DMS79 treated with DMSO at 0.1 percent for 48 hours (cell line): ENCODE measurements around the gene CLHC1.
"Not testable (repeated sequence)": the region's sequence is repeated elsewhere in the genome, so short reads cannot be mapped to it uniquely, and the experiment has no call there.

ENCODE experiments used
- DNase-seq: peaks from one replicate; lab custom pipeline; 2025; lab: John Stamatoyannopoulos, UW

Gene CLHC1

DNA sequence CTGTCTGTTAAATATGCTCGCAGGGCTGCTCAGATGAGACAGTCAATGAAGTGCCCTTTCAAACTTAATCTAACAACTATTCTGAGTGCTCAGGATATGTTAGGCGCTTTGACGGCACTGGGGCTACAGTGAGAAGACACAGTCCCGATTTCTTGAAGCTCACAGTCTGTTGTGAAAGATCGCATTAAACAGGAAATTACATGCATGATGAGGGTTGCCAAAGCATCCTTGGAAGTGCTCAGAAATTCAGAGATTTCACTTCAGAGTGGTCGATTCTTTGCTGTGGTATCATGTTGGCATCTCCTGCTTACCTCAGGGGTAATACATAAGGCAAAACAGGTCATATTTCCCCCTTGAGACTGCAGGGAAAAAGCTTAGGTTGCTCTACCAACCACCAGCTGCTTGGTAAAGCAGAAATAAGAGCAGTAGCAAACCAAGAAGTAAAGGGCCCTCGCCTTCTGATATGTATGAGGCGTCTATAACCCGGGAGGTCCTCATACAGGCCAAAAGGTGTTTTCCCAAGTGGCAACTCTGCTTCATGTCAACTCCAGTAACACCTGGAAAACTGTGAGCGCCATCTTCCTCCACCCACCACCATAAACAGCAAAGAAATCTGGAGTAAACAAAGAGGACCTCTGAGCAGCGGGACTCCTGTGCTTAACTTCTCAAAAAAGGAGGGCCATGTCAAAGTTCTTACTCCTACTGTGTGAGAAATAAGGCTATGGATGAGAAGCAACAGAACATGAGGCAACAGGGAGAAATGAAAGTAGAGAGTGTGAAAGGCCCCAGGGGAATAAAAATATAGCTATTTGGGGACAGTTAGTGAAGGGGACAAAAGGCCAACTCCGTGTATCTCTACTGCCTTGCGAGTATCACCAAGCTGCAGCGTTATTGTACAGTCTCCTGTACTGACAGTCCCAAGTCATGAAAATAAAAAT lies 79.3 kb downstream of the CLHC1 start:
- no peak for DNase-seq

DNA sequence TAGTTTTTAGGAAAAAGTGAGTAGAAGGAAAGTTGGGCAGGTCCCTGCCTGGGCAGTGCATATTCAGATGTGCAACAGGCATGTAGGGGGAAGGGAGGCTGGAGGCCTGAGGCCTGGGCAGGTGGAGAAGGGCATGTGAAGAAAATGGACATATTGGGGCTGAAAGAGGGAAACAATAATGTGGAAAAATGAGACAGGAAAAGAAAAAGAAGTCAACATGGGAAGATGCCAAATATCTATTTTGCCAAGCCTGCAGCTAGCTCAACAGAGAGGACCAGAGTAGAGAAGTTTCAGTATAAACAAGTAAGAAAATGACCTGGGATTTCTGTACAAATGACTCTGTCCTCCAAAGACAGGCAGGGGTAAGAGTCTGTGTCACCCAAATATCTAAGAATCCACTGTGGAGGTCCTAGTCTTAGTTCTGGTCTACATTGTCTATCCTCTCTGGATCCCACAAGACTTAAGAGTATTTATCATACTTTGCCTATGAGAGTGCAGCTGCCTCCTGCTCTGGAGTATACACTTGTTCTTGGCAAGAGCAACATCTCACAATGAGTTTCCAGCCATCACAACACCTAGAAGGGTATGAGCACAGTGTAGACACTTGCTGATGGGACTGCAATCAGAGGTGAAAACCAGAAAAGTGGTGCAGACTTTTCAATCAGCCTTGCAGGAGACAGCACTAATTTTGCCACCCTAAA lies 80.2 kb downstream of the CLHC1 start:
- DNase-seq: no peak

DNA sequence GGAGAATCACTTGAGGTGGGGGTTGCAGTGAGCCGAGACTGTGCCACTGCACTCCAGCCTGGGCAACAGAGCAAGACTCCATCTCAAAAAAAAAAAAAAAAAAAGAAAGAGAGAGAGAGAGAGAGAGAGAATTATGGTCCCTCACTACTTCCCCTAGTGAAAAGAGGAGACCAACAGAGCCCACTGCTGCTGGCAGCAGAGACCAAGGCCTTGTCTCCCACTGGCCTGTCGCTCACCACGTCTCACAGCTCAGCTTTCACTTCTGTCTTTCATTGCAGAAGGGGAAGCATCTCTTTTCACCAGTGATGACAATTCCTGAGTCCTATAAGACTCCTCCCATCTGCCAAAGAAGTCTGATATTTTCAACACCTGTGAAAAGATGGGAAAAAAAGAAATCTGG lies 81.3 kb downstream of the CLHC1 start:
- no peak for DNase-seq

- no peak for DNase-seq
These were observed 83.8 kb downstream of the CLHC1 start for GRCh38 chr2:55148269-55148668.

- no peak for DNase-seq
These were observed 84.6 kb downstream of the CLHC1 start for GRCh38 chr2:55147531-55147930.

DNA sequence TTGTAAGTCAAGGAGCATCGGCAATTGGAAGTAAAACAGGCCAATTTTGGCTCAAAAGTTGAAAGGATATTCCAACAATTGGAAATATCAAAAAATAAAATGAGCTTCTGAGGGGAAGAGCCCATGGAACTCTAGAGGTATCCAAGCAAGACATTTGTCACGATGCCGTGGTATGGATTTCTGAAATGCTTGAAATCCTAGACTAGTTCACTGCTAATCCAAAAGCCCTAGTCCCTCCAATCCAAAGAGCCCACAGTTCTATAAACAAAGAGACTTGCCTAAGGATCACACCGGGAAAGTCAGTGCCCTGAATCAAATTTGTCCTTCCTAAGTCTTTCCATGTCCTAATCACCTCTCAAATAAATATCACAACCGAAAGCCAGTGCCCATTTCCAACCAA lies 85.1 kb downstream of the CLHC1 start:
- DNase-seq: no peak

DNA sequence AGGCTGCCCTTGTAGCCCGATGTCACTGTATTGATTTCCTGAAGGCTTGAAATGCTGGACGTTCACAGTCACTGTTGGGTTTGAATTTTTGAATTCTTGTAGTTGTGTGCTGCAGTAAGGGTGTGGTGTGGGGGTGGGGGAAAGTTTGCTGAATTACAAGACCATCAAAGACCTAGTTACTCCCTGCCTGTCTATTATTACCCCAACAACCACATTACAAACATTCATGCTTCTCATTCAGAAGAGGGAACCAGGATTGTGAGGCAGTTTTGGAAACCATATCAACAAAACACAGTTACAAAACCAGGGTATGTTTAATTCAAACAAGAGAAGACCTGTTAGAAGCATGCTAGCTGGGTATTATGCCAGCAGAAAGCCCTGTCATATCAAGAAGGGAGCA lies 85.8 kb downstream of the CLHC1 start:
- no peak for DNase-seq

DNA sequence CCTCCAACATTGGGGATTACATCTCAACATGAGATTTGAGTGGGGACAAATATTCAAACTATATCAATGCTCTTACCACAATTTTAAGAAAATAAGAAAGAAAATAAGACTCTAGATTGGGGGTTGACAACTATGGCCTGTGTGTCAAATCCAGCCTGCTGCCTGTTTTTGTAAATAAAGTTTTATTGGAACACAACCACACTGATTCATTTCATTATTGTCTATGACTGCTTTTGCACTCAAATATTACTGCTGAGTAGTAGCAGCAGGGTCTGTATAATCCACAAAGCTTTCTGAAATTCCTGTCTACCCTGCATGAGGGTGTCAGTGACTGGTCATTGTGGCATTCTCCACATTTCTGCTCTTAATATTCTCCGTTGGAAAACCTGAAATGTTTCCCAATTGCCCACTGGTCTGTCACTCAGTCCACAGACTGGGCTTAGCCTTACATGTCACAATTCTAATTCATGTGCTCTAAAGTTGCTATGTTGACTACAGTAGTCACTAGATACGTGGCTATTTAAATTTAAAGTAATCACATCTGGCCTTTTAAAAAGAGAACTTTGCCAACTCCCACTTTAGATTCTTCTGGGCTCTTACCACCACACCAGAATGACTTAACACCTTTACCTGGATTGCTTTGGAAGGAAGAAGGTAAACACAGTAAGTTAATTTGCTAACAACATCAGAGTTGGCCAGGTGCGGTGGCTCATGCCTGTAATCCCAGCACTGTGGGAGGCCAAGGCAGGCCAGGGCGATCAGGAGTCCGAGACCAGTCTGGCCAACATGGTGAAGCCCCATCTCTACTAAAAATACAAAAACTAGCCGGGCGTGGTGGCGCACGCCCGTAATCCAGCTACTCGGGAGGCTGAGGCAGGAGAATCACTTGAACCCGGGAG lies 86.9 kb downstream of the CLHC1 start:
- DNase-seq: no peak

- not testable (repeated sequence) for DNase-seq
These were observed 88.4 kb downstream of the CLHC1 start for GRCh38 chr2:55143706-55144105.

DNA sequence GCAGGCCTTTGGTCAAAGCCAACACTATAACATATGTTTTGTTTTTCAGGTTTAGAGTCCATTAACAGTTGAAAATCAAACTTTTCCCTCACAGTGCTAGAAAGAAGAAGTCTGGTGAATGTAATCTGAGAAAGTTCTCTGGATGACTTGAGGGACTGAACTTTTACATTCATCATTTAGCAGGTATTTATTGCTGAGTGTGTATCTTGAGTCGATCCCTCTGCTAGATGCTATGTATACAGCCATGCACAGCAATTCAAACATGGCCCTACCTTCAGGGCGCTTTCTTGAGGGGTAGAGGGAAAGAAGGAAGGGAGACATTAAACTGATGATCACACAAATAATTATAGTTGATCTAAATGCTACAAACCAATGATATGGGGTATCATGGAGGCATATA lies 89.6 kb downstream of the CLHC1 start:
- no peak for DNase-seq

- no peak for DNase-seq
These were observed 90.3 kb downstream of the CLHC1 start for GRCh38 chr2:55141572-55142413.

- no peak for DNase-seq
These were observed 91.5 kb downstream of the CLHC1 start for GRCh38 chr2:55140316-55141219.

GRCh38 chr2:55139305-55139704 lies 92.8 kb downstream of the CLHC1 start:
- no peak for DNase-seq

DNA sequence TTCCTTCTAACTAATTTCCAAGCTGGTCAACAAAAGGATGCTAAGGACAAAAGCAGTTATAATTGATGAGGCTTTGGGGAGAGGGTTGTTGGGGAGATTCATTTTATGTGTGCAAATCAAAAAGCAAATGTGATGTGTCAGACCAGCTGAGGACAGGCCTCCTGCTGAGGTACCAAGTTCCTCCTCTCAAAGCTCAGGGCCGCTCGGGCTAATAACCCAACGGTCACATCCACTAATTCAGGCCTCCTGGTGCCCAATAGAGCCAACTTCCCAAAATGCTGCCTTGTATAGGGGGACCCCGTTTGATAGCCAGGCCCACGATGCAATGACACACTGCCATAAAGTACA lies 93.2 kb downstream of the CLHC1 start:
- DNase-seq: no peak

DNA sequence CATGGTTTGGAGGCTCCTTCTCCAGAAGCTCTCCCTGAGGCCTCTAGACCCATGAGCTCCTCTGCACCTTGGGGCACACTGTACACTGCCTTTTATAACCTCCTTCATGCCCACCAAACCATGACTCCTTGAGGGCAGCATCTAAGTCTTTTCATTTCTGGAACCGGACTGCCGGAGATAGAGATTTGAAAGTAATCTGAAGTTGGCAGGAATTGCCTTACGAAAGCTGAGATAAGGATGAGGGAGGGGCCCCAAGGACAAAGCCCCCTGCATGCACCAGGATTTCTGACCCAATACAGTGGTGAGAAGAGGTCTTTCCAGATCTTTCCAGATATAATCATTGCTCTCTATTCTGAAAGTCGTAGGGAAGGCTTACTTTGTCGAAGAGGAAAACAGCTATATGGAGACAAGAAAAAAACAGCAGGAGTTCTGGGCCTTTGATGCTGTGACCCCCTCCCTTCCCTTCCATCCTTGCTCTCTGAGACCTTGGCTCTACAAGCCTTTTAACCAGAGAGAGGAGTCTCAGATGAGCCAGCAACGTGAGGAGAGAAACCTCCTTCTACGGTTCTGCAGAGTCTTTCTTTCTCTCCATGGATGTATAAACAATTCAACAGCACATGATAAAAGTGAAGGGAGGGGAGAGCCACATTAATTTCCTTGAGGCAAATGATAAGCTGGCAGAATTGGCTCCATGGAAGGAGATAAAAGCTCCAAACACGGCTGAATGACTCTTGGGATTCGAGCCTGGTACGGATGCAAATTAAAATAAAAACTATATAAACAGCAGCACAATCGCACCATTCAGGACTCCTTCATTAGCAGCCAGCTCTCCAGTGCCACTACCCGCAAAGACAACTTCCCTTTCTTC lies 93.8 kb downstream of the CLHC1 start:
- peak; percentile 37 for DNase-seq

DNA sequence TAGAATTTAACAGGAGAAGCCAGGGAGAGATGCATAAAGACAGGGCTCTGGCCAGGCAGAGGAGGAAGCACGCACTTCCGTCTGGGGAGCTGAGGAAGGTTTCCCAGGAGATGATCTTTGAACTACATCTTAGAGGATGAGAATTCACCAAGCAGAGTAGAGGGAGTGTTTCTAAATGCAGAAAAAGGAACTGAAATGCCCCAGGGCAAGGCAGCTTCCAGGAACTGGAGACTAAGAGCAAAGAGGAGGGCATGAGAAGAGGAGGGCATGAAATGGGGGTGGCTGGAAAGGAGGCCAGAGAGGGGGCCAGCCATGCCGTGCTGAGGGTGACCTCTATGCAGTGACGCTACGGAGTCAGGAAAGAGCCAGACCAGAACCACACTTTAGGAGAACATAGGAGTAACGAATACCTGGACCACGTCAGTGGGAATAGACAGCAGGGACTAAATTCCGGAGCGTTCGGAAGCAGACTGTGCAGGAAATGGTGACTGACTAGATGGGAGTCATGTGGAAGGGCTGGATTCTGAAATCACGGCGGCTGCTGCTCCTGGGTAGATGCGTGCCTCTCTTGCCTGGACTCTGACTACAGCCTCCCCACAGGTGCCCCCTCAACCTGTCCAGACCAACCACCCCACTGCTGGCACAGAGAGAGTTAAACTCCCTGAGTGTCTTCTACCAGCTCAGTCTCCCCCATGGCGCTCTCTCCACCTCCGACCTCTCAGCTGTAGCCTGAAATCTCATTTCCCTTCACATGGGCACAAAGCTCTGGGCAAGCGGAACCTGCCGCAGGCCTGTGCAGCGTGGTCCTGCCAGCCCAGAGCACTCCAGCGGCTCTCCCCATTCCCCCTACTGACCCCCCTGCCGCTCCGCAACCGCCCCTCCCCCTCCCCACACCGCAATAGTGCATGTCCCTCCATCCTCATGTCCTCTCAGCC lies 94.8 kb downstream of the CLHC1 start:
- no peak for DNase-seq

DNA sequence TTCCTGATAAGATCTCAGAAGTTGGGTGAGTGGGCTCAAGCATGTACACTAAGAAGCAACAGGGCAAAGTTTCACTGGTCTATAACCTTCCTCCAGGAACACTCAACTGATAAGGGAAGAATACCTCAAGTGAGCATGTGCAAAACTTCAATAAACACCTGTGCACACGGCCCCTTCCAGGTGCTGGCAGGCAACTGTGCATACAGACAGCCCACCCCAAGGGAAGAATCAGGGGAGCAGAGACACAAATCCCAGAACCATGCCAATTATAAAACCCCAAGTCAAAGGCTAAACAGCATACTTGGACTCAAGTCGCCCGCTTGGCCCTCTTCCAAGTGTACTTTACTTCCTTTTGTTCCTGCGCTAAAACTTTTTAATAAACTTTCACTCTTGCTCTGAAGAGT lies 96.0 kb downstream of the CLHC1 start:
- DNase-seq: peak; percentile 10

DNA sequence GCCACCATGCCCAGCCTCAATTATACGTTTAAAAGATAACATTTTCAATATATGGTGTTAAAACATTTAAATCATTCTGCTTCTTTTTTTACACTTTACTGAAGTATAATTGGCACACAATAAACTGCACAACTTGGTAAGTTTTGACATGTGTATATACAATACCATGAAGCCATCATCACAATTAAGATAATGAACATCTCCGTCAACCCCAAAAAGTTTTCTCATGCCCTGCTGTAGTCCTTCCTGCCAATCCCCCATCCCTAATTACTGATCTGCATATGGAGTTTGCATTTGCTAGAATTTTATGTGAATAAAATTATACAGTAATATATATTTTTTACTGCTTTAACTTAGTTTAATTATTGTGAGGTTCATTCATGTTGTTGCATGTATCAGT lies 96.6 kb downstream of the CLHC1 start:
- DNase-seq: no peak
